Measurements from ENCODE around the gene MAB21L3. TPM values are rescaled to one million over a fixed set of nuclear protein-coding genes. Genes with fewer than 3 reads are reported as not detected.
A peak's percentile ranks its signal among the peaks of the same experiment; 100 is the strongest.

MAB21L3 gene
- polyA plus RNA-seq, 1 donor: not detected

- DNase-seq (ENCODE audit: low read depth): no peak
These were observed 53.0 kb downstream of the MAB21L3 start for GRCh38 chr1:116164150-116164549.

- no peak for DNase-seq (ENCODE audit: low read depth)
These were observed 53.6 kb downstream of the MAB21L3 start for GRCh38 chr1:116164604-116165368.

GRCh38 chr1:116165572-116165971, 54.4 kb downstream of the MAB21L3 start:
- DNase-seq (ENCODE audit: low read depth): no peak

- DNase-seq (ENCODE audit: low read depth): no peak
These were observed 54.9 kb downstream of the MAB21L3 start for GRCh38 chr1:116166011-116166571.

- no peak for DNase-seq (ENCODE audit: low read depth)
These were observed 55.5 kb downstream of the MAB21L3 start for GRCh38 chr1:116166655-116167054.

GRCh38 chr1:116167625-116168276, 56.6 kb downstream of the MAB21L3 start:
- DNase-seq (ENCODE audit: low read depth): no peak

- DNase-seq (ENCODE audit: low read depth): peak; percentile 17
These were observed 57.3 kb downstream of the MAB21L3 start for GRCh38 chr1:116168277-116169032.

GRCh38 chr1:116169898-116170297, 58.7 kb downstream of the MAB21L3 start:
- DNase-seq (ENCODE audit: low read depth): no peak

GRCh38 chr1:116170721-116171589, 59.8 kb downstream of the MAB21L3 start:
- DNase-seq (ENCODE audit: low read depth): no peak

- DNase-seq (ENCODE audit: low read depth): no peak
These were observed 61.5 kb downstream of the MAB21L3 start for GRCh38 chr1:116172666-116173065.

- DNase-seq (ENCODE audit: low read depth): no peak
These were observed 64.4 kb downstream of the MAB21L3 start for GRCh38 chr1:116175611-116176010.

GRCh38 chr1:116176306-116176789, 65.1 kb downstream of the MAB21L3 start:
- no peak for DNase-seq (ENCODE audit: low read depth)

GRCh38 chr1:116177861-116178260, 66.7 kb downstream of the MAB21L3 start:
- no peak for DNase-seq (ENCODE audit: low read depth)

- no peak for DNase-seq (ENCODE audit: low read depth)
These were observed 67.6 kb downstream of the MAB21L3 start for GRCh38 chr1:116178837-116179236.

- no peak for DNase-seq (ENCODE audit: low read depth)
These were observed 68.2 kb downstream of the MAB21L3 start for GRCh38 chr1:116179419-116179818.

GRCh38 chr1:116179964-116180363, 68.8 kb downstream of the MAB21L3 start:
- DNase-seq (ENCODE audit: low read depth): no peak

- no peak for DNase-seq (ENCODE audit: low read depth)
These were observed 71.0 kb downstream of the MAB21L3 start for GRCh38 chr1:116182019-116182714.

Data from forelimb muscle (tissue), 1 donor.